Measurements from ENCODE around the gene ABI3BP. TPM values are rescaled to one million over a fixed set of nuclear protein-coding genes. Genes with fewer than 3 reads are reported as not detected.

The ABI3BP gene
- total and polyA plus RNA-seq, 2 experiments from 2014 or later, result 0.42 to 0.57 TPM

DNA sequence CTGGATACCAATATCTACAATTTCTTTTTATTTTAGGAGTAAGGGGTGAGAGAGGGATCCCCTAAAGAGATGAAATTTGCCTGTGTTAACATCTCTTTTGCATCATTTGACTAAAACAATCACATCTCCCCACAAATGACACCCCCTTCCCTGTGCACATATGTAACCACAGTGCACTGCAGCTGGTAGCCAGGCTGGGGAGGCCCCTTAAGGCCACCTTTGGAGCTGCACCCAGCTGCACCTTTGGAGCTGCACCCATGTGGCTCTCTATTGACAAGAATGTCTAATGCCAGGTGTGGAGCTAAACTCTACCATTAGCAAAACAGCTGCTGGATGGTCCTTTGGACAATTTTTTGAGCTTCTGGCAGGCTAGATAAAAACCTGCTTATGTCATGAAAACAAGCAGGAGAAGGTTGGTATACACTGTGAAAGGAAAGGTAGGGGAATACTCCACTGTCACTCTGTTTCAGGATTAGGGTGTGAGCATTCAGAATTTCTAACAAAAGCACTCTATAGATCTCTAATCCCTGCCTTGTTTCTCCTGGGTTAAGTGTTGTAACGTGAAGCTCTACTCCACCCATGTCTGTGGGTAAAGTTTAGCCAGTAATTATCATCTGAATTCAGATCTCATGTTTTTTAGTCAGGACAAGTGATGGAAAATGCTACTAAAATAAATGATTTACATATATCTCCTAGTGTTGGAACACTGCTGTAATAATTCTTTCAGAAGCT, 231.8 kb downstream of the ABI3BP start:
- Histone ChIP-seq H3K79me2 (replicated peaks; ENCODE audit: insufficient read depth) (no peaks in the 10 kb centered on the region), H4K20me1 (replicated peaks; ENCODE audit: insufficient read depth) (no peaks in the 10 kb centered on the region), H3F3A (replicated peaks; ENCODE audit: low read depth) (no peaks in the 10 kb centered on the region), H3K9me2 (ENCODE audit: insufficient read depth) (no peaks in the 10 kb centered on the region), H3K27me3 (ENCODE audit: insufficient read depth) (no peaks in the 10 kb centered on the region), H2AFZ (no peak overlapping the region), H3K36me3 (ENCODE audit: insufficient read depth) (no peaks in the 10 kb centered on the region), H3K4me3 (no peak overlapping the region), H3K4me1 (ENCODE audit: insufficient read depth) (no peaks in the 10 kb centered on the region; the same call in 1 of the 2 replicates), H3K4me2 (no peak overlapping the region), H3K27ac (ENCODE audit: low read depth) (no peak overlapping the region)
- Mint-ChIP-seq H3K27ac (no peak overlapping the region), H3K4me3 (no peak overlapping the region), H3K9me3 (no peaks in the 10 kb centered on the region), H3K36me3 (ENCODE audit: low read depth) (no peaks in the 10 kb centered on the region), H3K4me1 (peaks cover 13% of the 10 kb centered on the region), H3K27me3 (ENCODE audit: insufficient read depth, low read depth, poor library complexity) (no peaks in the 10 kb centered on the region)
- DNase-seq (ENCODE audit: low spot score) (peak; percentile 50), ATAC-seq (peak; percentile 97)
- no peak for TF ChIP-seq EZH2phosphoT487 (IDR thresholded peaks at IDR 0.05; ENCODE audit: unreplicated experiment)
- TF ChIP-seq, protein P1, sequence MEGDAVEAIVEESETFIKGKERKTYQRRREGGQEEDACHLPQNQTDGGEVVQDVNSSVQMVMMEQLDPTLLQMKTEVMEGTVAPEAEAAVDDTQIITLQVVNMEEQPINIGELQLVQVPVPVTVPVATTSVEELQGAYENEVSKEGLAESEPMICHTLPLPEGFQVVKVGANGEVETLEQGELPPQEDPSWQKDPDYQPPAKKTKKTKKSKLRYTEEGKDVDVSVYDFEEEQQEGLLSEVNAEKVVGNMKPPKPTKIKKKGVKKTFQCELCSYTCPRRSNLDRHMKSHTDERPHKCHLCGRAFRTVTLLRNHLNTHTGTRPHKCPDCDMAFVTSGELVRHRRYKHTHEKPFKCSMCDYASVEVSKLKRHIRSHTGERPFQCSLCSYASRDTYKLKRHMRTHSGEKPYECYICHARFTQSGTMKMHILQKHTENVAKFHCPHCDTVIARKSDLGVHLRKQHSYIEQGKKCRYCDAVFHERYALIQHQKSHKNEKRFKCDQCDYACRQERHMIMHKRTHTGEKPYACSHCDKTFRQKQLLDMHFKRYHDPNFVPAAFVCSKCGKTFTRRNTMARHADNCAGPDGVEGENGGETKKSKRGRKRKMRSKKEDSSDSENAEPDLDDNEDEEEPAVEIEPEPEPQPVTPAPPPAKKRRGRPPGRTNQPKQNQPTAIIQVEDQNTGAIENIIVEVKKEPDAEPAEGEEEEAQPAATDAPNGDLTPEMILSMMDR (conservative IDR thresholded peaks at IDR 0.05; ENCODE audit: low read depth in 2 of 2), result peak; percentile 40 to 46

DNA sequence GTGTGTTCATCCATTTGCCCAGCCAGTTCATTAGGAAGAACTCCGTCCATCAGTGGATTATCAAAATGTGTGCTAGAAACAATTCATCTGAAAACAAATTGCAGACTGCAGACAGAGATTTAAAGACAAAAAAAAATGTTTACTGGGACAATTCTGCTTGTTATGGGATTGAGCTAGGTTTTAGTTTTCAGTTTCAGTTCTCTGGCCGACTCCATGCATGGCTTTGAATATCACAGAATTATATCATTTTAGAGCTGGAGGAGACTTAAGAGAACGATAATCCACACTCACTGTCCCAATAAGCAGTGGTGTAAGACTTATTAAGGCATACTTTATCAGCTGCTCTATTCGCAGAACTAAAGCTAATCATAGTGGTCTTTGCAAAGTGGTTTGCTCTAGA, 232.8 kb downstream of the ABI3BP start:
- H3K27me3 Mint-ChIP-seq (ENCODE audit: insufficient read depth, low read depth, poor library complexity), result no peaks in the 10 kb centered on the region
- peaks cover 14% of the 10 kb centered on the region for H3K4me1 Mint-ChIP-seq
- DNase-seq (ENCODE audit: low spot score), result no peak
- no peaks in the 10 kb centered on the region; the same call in 1 of the 2 replicates for H3K4me1 ChIP-seq (ENCODE audit: insufficient read depth)
- H3K27ac Mint-ChIP-seq, result no peak overlapping the region
- ATAC-seq, result no peak
- H3K36me3 Mint-ChIP-seq (ENCODE audit: low read depth), result no peaks in the 10 kb centered on the region
- no peak overlapping the region for H3K4me3 Mint-ChIP-seq
- H3K79me2 ChIP-seq (replicated peaks; ENCODE audit: insufficient read depth), result no peaks in the 10 kb centered on the region
- no peak overlapping the region for H3K27ac ChIP-seq (ENCODE audit: low read depth)
- H3K36me3 ChIP-seq (ENCODE audit: insufficient read depth), result no peaks in the 10 kb centered on the region
- no peaks in the 10 kb centered on the region for H4K20me1 ChIP-seq (replicated peaks; ENCODE audit: insufficient read depth)
- H2AFZ ChIP-seq, result no peak overlapping the region
- H3F3A ChIP-seq (replicated peaks; ENCODE audit: low read depth), result no peaks in the 10 kb centered on the region
- H3K27me3 ChIP-seq (ENCODE audit: insufficient read depth), result no peaks in the 10 kb centered on the region
- no peak overlapping the region for H3K4me3 ChIP-seq
- H3K9me2 ChIP-seq (ENCODE audit: insufficient read depth), result no peaks in the 10 kb centered on the region
- H3K4me2 ChIP-seq, result no peak overlapping the region
- H3K9me3 Mint-ChIP-seq, result no peaks in the 10 kb centered on the region
- TF ChIP-seq ZNF114 (CRISPR knock-in tag; IDR thresholded peaks at IDR 0.05) (no peak), JUNB (IDR thresholded peaks at IDR 0.05; ENCODE audit: unreplicated experiment) (no peak), EZH2 (IDR thresholded peaks at IDR 0.05; ENCODE audit: low read depth, unreplicated experiment) (no peak), NANOG (IDR thresholded peaks at IDR 0.05; ENCODE audit: borderline replicate concordance) (no peak), ZNF331 (CRISPR knock-in tag; IDR thresholded peaks at IDR 0.05; ENCODE audit: low read depth) (no peak), STAT1 (IDR thresholded peaks at IDR 0.05; ENCODE audit: unreplicated experiment) (no peak), CREB1 (CRISPR knock-in tag; IDR thresholded peaks at IDR 0.05; ENCODE audit: low read depth) (no peak), EZH2phosphoT487 (IDR thresholded peaks at IDR 0.05; ENCODE audit: unreplicated experiment) (no peak)
- TF ChIP-seq, protein P1 (conservative IDR thresholded peaks at IDR 0.05; ENCODE audit: low read depth in 2 of 2), result no peak
- TF ChIP-seq, protein P2, sequence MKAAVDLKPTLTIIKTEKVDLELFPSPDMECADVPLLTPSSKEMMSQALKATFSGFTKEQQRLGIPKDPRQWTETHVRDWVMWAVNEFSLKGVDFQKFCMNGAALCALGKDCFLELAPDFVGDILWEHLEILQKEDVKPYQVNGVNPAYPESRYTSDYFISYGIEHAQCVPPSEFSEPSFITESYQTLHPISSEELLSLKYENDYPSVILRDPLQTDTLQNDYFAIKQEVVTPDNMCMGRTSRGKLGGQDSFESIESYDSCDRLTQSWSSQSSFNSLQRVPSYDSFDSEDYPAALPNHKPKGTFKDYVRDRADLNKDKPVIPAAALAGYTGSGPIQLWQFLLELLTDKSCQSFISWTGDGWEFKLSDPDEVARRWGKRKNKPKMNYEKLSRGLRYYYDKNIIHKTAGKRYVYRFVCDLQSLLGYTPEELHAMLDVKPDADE (IDR thresholded peaks at IDR 0.05), result no peak
- TF ChIP-seq, protein P3, sequence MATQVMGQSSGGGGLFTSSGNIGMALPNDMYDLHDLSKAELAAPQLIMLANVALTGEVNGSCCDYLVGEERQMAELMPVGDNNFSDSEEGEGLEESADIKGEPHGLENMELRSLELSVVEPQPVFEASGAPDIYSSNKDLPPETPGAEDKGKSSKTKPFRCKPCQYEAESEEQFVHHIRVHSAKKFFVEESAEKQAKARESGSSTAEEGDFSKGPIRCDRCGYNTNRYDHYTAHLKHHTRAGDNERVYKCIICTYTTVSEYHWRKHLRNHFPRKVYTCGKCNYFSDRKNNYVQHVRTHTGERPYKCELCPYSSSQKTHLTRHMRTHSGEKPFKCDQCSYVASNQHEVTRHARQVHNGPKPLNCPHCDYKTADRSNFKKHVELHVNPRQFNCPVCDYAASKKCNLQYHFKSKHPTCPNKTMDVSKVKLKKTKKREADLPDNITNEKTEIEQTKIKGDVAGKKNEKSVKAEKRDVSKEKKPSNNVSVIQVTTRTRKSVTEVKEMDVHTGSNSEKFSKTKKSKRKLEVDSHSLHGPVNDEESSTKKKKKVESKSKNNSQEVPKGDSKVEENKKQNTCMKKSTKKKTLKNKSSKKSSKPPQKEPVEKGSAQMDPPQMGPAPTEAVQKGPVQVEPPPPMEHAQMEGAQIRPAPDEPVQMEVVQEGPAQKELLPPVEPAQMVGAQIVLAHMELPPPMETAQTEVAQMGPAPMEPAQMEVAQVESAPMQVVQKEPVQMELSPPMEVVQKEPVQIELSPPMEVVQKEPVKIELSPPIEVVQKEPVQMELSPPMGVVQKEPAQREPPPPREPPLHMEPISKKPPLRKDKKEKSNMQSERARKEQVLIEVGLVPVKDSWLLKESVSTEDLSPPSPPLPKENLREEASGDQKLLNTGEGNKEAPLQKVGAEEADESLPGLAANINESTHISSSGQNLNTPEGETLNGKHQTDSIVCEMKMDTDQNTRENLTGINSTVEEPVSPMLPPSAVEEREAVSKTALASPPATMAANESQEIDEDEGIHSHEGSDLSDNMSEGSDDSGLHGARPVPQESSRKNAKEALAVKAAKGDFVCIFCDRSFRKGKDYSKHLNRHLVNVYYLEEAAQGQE (IDR thresholded peaks at IDR 0.05; ENCODE audit: unreplicated experiment), result no peak

Measured in GM23338 (cell line).